Measurements from ENCODE around the gene UBB. TPM values are rescaled to one million over a fixed set of nuclear protein-coding genes. Genes with fewer than 3 reads are reported as not detected.
"Not testable (repeated sequence)": the region's sequence is repeated elsewhere in the genome, so short reads cannot be mapped to it uniquely, and the experiment has no call there.

UBB gene
- total RNA-seq, 2 donors from 2014 or later: 862 to 1,091 TPM

GRCh38 chr17:16398270-16399267 is 17.7 kb downstream of the UBB start:
- Histone ChIP-seq H3K27ac (no peak overlapping the region), H3K36me3 (no peaks in the 10 kb centered on the region), H3K4me1 (peaks cover 0 to 7% of the 10 kb centered on the region in 2 donors), H3K9me3 (no peaks in the 10 kb centered on the region), H3K4me3 (no peak overlapping the region), H3K27me3 (no peaks in the 10 kb centered on the region)
- no peak for TF ChIP-seq CTCF (IDR thresholded peaks at IDR 0.05)
- no peak for DNase-seq (ENCODE audit: low spot score)

- not testable (repeated sequence) for H3K36me3 ChIP-seq; H3K27me3 ChIP-seq; DNase-seq (ENCODE audit: low spot score); H3K9me3 ChIP-seq; H3K4me3 ChIP-seq; H3K27ac ChIP-seq
- H3K4me1 ChIP-seq: peaks cover 0 to 22% of the 10 kb centered on the region in 2 donors
Observed at GRCh38 chr17:16403847-16404246, 23.0 kb downstream of the UBB start.

- Histone ChIP-seq H3K4me1 (peaks cover 0 to 22% of the 10 kb centered on the region in 2 donors), H3K9me3 (no peaks in the 10 kb centered on the region), H3K27me3 (no peaks in the 10 kb centered on the region), H3K36me3 (no peaks in the 10 kb centered on the region), H3K27ac (peak overlapping the region; percentile 80 to 81), H3K4me3 (peak overlapping the region; percentile 53 to 64)
- no peak for TF ChIP-seq CTCF (IDR thresholded peaks at IDR 0.05)
- DNase-seq (ENCODE audit: low spot score): no peak
Observed at GRCh38 chr17:16406742-16407674, 26.1 kb downstream of the UBB start.

- H3K4me1 ChIP-seq: peaks cover 0 to 22% of the 10 kb centered on the region in 2 donors
- peak overlapping the region in 1 of 2 donors; percentile 64 for H3K4me3 ChIP-seq
- no peaks in the 10 kb centered on the region for H3K9me3 ChIP-seq
- no peaks in the 10 kb centered on the region for H3K36me3 ChIP-seq
- no peak for TF ChIP-seq CTCF (IDR thresholded peaks at IDR 0.05)
- peak overlapping the region; percentile 69 to 80 for H3K27ac ChIP-seq
- H3K27me3 ChIP-seq: no peaks in the 10 kb centered on the region
- DNase-seq (ENCODE audit: low spot score): peak; percentile 76
Observed at GRCh38 chr17:16407911-16408588, 27.2 kb downstream of the UBB start.

GRCh38 chr17:16415031-16415924 is 34.4 kb downstream of the UBB start, which contains the start of gene TRPV2:
TRPV2 (plus strand) TSS chr17:16415571; CDS start chr17:16417669, 2,098 bp downstream.
- H3K27me3 ChIP-seq: no peaks in the 10 kb centered on the region
- DNase-seq (ENCODE audit: low spot score): no peak
- H3K36me3 ChIP-seq: no peaks in the 10 kb centered on the region
- peak within 1 kb of the TSS; percentile 87 to 90 for H3K27ac ChIP-seq
- H3K4me3 ChIP-seq: peak within 1 kb of the TSS; percentile 47 to 60
- peak; percentile 16 to 55 for TF ChIP-seq CTCF (IDR thresholded peaks at IDR 0.05)
- no peaks in the 10 kb centered on the region for H3K9me3 ChIP-seq
- H3K4me1 ChIP-seq: peaks cover 0 to 40% of the 10 kb centered on the region in 2 donors
